Urothelium cell line (cell line): Measurements from ENCODE around the gene HOXA1.

Experiments used
- DNase-seq: peaks from one replicate; pipeline ENCODE4 v3.0.0; 2011; ENCODE audit warnings: low spot score, mixed read lengths
- FAIRE-seq: peaks from 2 replicates; lab custom pipeline; 2011; peaks lifted over from hg19 to GRCh38; lab: Jason Lieb, UNC

HOXA1 gene

GRCh38 chr7:27095897-27096767 is at the start of gene HOXA1:
Gene HOXA1 (minus strand): TSS chr7:27096000. CDS start chr7:27095912, 88 bp downstream.
- peak; percentile 91 for FAIRE-seq
- DNase-seq: peak; percentile 96

- FAIRE-seq: no peak
- DNase-seq: no peak
Measured at GRCh38 chr7:27145165-27145913, 49.5 kb upstream of the HOXA1 start.

GRCh38 chr7:27144781-27145164 is 49.0 kb upstream of the HOXA1 start:
- no peak for FAIRE-seq
- no peak for DNase-seq

- DNase-seq (no peak), FAIRE-seq (peak; percentile 46)
Measured at GRCh38 chr7:27143950-27144780, 48.4 kb upstream of the HOXA1 start.

- peak; percentile 87 for FAIRE-seq
- DNase-seq: peak; percentile 94
Measured at GRCh38 chr7:27143023-27143949, 47.5 kb upstream of the HOXA1 start, which contains the start of gene HOXA5. Gene HOXA5 (minus strand): TSS chr7:27143681. CDS start chr7:27143607, 74 bp downstream.

- FAIRE-seq (peak; percentile 73), DNase-seq (no peak)
Measured at GRCh38 chr7:27142580-27143022, 46.8 kb upstream of the HOXA1 start.

- DNase-seq: no peak
- no peak for FAIRE-seq
Measured at GRCh38 chr7:27141923-27142579, 46.3 kb upstream of the HOXA1 start.

GRCh38 chr7:27141137-27141922 is 45.5 kb upstream of the HOXA1 start:
- DNase-seq (no peak), FAIRE-seq (no peak)

GRCh38 chr7:27140126-27140857 is 44.5 kb upstream of the HOXA1 start:
- DNase-seq: no peak
- FAIRE-seq: no peak

GRCh38 chr7:27139334-27140125 is 43.7 kb upstream of the HOXA1 start:
- DNase-seq: no peak
- no peak for FAIRE-seq

GRCh38 chr7:27138985-27139333 is 43.2 kb upstream of the HOXA1 start:
- DNase-seq (no peak), FAIRE-seq (no peak)

GRCh38 chr7:27138472-27138871 is 42.7 kb upstream of the HOXA1 start:
- no peak for DNase-seq
- FAIRE-seq: no peak

- no peak for FAIRE-seq
Measured at GRCh38 chr7:27137640-27138315, 42.0 kb upstream of the HOXA1 start.

GRCh38 chr7:27134392-27134791 is 38.6 kb upstream of the HOXA1 start:
- DNase-seq (no peak), FAIRE-seq (no peak)

More at GRCh38 chr7:27137640-27138315, 42.0 kb upstream of the HOXA1 start:
- DNase-seq: no peak

GRCh38 chr7:27133409-27134231 is 37.8 kb upstream of the HOXA1 start:
- FAIRE-seq (no peak), DNase-seq (no peak)

- no peak for DNase-seq
Measured at GRCh38 chr7:27132978-27133377, 37.2 kb upstream of the HOXA1 start.

More at GRCh38 chr7:27132978-27133377, 37.2 kb upstream of the HOXA1 start:
- no peak for FAIRE-seq
